Heart right ventricle (tissue), 16 donors: ENCODE data around the gene HSPBP1. TPM values are rescaled to one million over a fixed set of nuclear protein-coding genes. Genes with fewer than 3 reads are reported as not detected.

Experiments
- ATAC-seq, 8 donors: fragments of 200-7000 bp; cut with Tn5 transposase; one replicate each; pipeline ENCODE4 v1.9.1; 2020; ENCODE audit warnings: mild to moderate bottlenecking in 8 of 8, moderate library complexity in 8 of 8, moderate number of reproducible peaks in 1 of 8
- DNase-seq, 2 donors: peaks; one replicate each; pipeline ENCODE4 v3.0.0-alpha.2; 2020
- H3K27ac ChIP-seq, 10 donors: fragments of 200-600 bp; sonication (generic) in 2 of 10; one replicate each; pipeline versions ENCODE4 v1.5.0 to v1.8.0; 2020 to 2022; ENCODE audit warnings: mild to moderate bottlenecking in 3 of 10
- H3K27me3 ChIP-seq, 7 donors: fragments of 200-600 bp; one replicate each; pipeline ENCODE4 v1.8.0; 2021 to 2022; ENCODE audit warnings: mild to moderate bottlenecking in 2 of 7
- H3K36me3 ChIP-seq, 9 donors: fragments of 200-600 bp; sonication (generic) in 1 of 9; one replicate each; pipeline versions ENCODE4 v1.5.0 to v1.8.0; 2020 to 2022; ENCODE audit warnings: mild to moderate bottlenecking in 2 of 9
- H3K4me1 ChIP-seq, 9 donors: fragments of 200-600 bp; sonication (generic) in 1 of 9; one replicate each; pipeline versions ENCODE4 v1.5.0 to v1.8.0; 2020 to 2022; ENCODE audit warnings: mild to moderate bottlenecking in 4 of 9
- H3K4me3 ChIP-seq, 10 donors: fragments of 200-600 bp; sonication (generic) in 2 of 10; one replicate each; pipeline versions ENCODE4 v1.5.0 to v1.8.0; 2020 to 2022; ENCODE audit warnings: mild to moderate bottlenecking in 7 of 10, moderate library complexity in 2 of 10
- H3K9me3 ChIP-seq, 11 donors: fragments of 200-600 bp in 10 of 11; sonication (generic) in 2 of 11; one replicate each; pipeline versions ENCODE4 v1.5.0 to v1.8.0; 2013 to 2022; ENCODE audit warnings: mild to moderate bottlenecking in 2 of 11, control low read depth in 1 of 11, moderate library complexity in 1 of 11
- CTCF ChIP-seq, 9 donors: fragments of 200-600 bp; sonication (generic) in 2 of 9; IDR thresholded peaks; one replicate each; pipeline versions ENCODE4 v1.5.0 to v1.8.0; 2021 to 2022; ENCODE audit warnings: antibody characterized with exemption in 9 of 9, mild to moderate bottlenecking in 5 of 9, moderate library complexity in 1 of 9
- WGBS, 2 donors: extraction: QIAGEN DNeasy Blood & Tissue Kit; methylation state at CpG; one replicate each; pipeline ENCODE4 v1.1.7; 2013; ENCODE audit warnings: inconsistent platforms in 1 of 2; 5-methylcytosine and 5-hydroxymethylcytosine counted together
- intact Hi-C, 10 donors: fragments of 100-400 bp; cut with DNase I; formaldehyde crosslinking; loops; one replicate each; pipeline versions ENCODE4 v1.11.1 to v1.14.2; 2022
- polyA plus RNA-seq, 2 donors: library from polyadenylated mRNA; stranded (reverse); fragments of 200-250 nt; gene quantifications; one replicate each; pipeline ENCODE4 v1.2.3, GENCODE V29; 2013
- total RNA-seq, 10 donors: library from RNA; stranded (reverse); fragmentation: NEBNext Ultra II Directional in 3 of 10; extraction: Animal tissue kit (Norgen Biotek cat#: 25700) in 3 of 10; gene quantifications; one replicate each; pipeline versions ENCODE4 v1.2.1 to v1.2.4, GENCODE V29; 2021 to 2023
- donor health status: Arrhythmogenic right ventricular cardiomyopathy.
- donor health status: ischemic (EF 13 %, LVEDD 7.1; RV severe dilation, severe dysfunction).
- donor health status: healthy with polysubstance abuse.
- donor health status: DM: no; HTN: yes; CAD: no.
- donor health status: DM: no; HTN: no; CAD: no.
- donor health status: ischemic (EF 25% LVEDD 6.9; RV normal size, moderate dysfunction).
- donor health status: ischemic (EF 25% LVEDD 5.7; RV mildly dilated, moderate dysfunction).
- donor health status: healthy.
- donor health status: DM: yes; HTN: yes; CAD: no.
- donor health status: Ischemic cardiomyopathy.
- donor health status: ischemic (EF 35%, LVEDD 5.7; RV mildly dilated, moderate dysfunction).
- donor health status: nonischemic (EF 11% LVEDD 7.7; RV severe dilation, severe dysfunction).
- donor health status: DM: yes; HTN: yes; CAD: no.
- donor health status: PGD.
- donor health status: ischemic (EF 29% LVEDD 5.4; RV normal size, mild dysfunction).
- donor health status: nonischemic (EF 23%, LVEDD 6.1; RV moderate dilation, normal function).

The HSPBP1 gene
- total and polyA plus RNA-seq, 12 donors = 26.7 to 83.7 (median 32.6) TPM

- 86 to 88% methylated on average over 10 of the region's 10 CpGs for WGBS, 2 donors
Measured at GRCh38 chr19:55299991-55300390, 20.1 kb upstream of the HSPBP1 start.

GRCh38 chr19:55297267-55297666 is 17.4 kb upstream of the HSPBP1 start:
- ATAC-seq (no peak), DNase-seq (no peak)
- Histone ChIP-seq H3K4me1 (peaks cover 0 to 9% (median 3%) of the 10 kb centered on the region in 9 donors), H3K27me3 (no peaks in the 10 kb centered on the region), H3K4me3 (no peak overlapping the region), H3K9me3 (no peaks in the 10 kb centered on the region), H3K36me3 (peaks cover 0 to 46% (median 0%) of the 10 kb centered on the region in 9 donors), H3K27ac (no peak overlapping the region)
- no peak for TF ChIP-seq CTCF (IDR thresholded peaks at IDR 0.05)
- 90 to 91% methylated on average over 10 of the region's 10 CpGs for WGBS, 2 donors
- intact Hi-C loops = loop anchor here in 5 of 10 donors (10.0 kb wide), 2 partner anchors 118 to 208 kb away; no protein-coding TSS in a partner anchor

More at GRCh38 chr19:55299991-55300390, 20.1 kb upstream of the HSPBP1 start:
- no peak for ATAC-seq
- Histone ChIP-seq H3K4me3 (no peak overlapping the region), H3K27me3 (no peaks in the 10 kb centered on the region), H3K36me3 (peaks cover 0 to 50% (median 0%) of the 10 kb centered on the region in 9 donors), H3K9me3 (no peaks in the 10 kb centered on the region), H3K4me1 (peaks cover 0 to 9% (median 3%) of the 10 kb centered on the region in 9 donors), H3K27ac (no peak overlapping the region)
- no peak for TF ChIP-seq CTCF (IDR thresholded peaks at IDR 0.05)
- DNase-seq = no peak
- intact Hi-C loops = loop anchor here in 8 of 10 donors (5.0 to 10.0 kb wide), 5 partner anchors 37 to 205 kb away; partner anchors contain the start of genes TMEM238 (in 8 of the 8), KMT5C (in 3 of the 8) and RPL28 (in 2 of the 8)

GRCh38 chr19:55289117-55289796 is 9.3 kb upstream of the HSPBP1 start:
- DNase-seq (no peak), ATAC-seq (no peak)
- H3K4me3 ChIP-seq = no peak overlapping the region
- WGBS, 2 donors = 94 to 97% methylated on average over 9 of the region's 9 CpGs
- H3K27ac ChIP-seq = no peak overlapping the region
- peaks cover 0 to 3% (median 0%) of the 10 kb centered on the region in 7 donors for H3K27me3 ChIP-seq
- H3K9me3 ChIP-seq = no peaks in the 10 kb centered on the region
- peaks cover 0 to 30% (median 0%) of the 10 kb centered on the region in 9 donors for H3K36me3 ChIP-seq
- H3K4me1 ChIP-seq = peaks cover 0 to 18% (median 4%) of the 10 kb centered on the region in 9 donors
- intact Hi-C loops = no loop called here
- no peak for TF ChIP-seq CTCF (IDR thresholded peaks at IDR 0.05)

GRCh38 chr19:55287361-55288079 is 7.6 kb upstream of the HSPBP1 start:
- H3K4me1 ChIP-seq = peaks cover 0 to 18% (median 4%) of the 10 kb centered on the region in 9 donors
- peaks cover 0 to 12% (median 0%) of the 10 kb centered on the region in 7 donors for H3K27me3 ChIP-seq
- H3K4me3 ChIP-seq = no peak overlapping the region
- ATAC-seq (peak in 1 of 8 donors; percentile 14), DNase-seq (no peak)
- intact Hi-C loops = no loop called here
- peaks cover 0 to 23% (median 0%) of the 10 kb centered on the region in 9 donors for H3K36me3 ChIP-seq
- no peaks in the 10 kb centered on the region for H3K9me3 ChIP-seq
- no peak overlapping the region for H3K27ac ChIP-seq
- TF ChIP-seq CTCF (IDR thresholded peaks at IDR 0.05) = no peak
- 90 to 91% methylated on average over 21 of the region's 21 CpGs for WGBS, 2 donors
